ENCODE measurements around the gene TCHHL1. TPM values are rescaled to one million over a fixed set of nuclear protein-coding genes. Genes with fewer than 3 reads are reported as not detected.
A peak's percentile ranks its signal among the peaks of the same experiment; 100 is the strongest.

Gene TCHHL1
- total and polyA plus RNA-seq, 2 of the 13 experiments (the other 11 are each of a cell fraction or from before 2014, with no cell fraction given) = not detected

DNA sequence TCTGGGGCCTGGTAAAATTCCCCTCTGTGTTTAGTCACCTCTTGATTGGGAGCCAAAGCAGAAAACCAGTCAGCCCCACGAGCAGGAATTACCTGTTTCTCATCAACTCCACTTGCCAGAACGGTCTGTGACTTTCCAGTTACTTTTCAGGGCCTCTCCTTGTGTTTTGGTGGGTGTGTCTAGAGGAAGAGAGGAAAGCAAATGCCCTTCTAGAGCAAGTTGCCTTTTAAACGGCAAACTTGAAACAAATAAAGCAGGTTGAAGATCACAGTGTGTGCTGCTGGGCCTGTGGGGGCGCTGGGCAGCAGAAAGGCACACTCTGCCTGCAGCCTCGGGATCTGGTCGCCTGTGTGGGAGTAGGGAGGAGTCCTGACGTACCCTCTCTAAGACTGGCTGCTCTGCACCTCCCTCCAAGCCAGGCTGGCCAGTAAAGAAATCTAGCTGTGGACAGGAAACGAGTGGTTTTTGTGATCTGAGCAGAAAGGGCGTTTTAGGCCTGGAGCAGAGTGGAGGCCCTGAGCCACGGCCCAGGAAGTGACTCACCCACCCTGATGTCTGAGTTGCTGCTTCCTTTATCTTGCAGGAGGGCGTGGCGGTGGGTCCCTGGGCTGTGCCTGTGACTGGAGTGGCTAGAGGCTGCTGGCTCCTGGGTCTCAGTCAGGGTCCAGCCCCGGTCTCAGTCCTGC lies 41.0 kb downstream of the TCHHL1 start (continued):
- TF ChIP-seq DMTF1 (CRISPR knock-in tag; IDR thresholded peaks at IDR 0.05) = no peak
- no peak for TF ChIP-seq ZNF572 (CRISPR knock-in tag; IDR thresholded peaks at IDR 0.05)
- TF ChIP-seq ZNF567 (CRISPR knock-in tag; IDR thresholded peaks at IDR 0.05; ENCODE audit: borderline replicate concordance) = no peak
- TF ChIP-seq BCL6 (CRISPR knock-in tag; IDR thresholded peaks at IDR 0.05) = no peak
- TF ChIP-seq SP4 (CRISPR knock-in tag; IDR thresholded peaks at IDR 0.05) = 0 out of 2 replicates have a peak, but pooled peaks have one; percentile 22
- TF ChIP-seq TEF (CRISPR knock-in tag; IDR thresholded peaks at IDR 0.05) = no peak
- no peak for TF ChIP-seq RCOR2 (CRISPR knock-in tag; IDR thresholded peaks at IDR 0.05)
- no peak for TF ChIP-seq FOXP1 (IDR thresholded peaks at IDR 0.05)
- TF ChIP-seq FOXP1 (CRISPR knock-in tag; IDR thresholded peaks at IDR 0.05) = no peak
- no peak for TF ChIP-seq TBL1XR1 (IDR thresholded peaks at IDR 0.05; ENCODE audit: borderline replicate concordance, low read length, partially characterized antibody)
- peak; percentile 61; the same call in 1 of the 2 replicates for TF ChIP-seq ZSCAN5A (CRISPR knock-in tag; IDR thresholded peaks at IDR 0.05; ENCODE audit: borderline replicate concordance)
- no peak; the same call in none of the 2 replicates for TF ChIP-seq SAP130 (CRISPR knock-in tag; IDR thresholded peaks at IDR 0.05; ENCODE audit: low read depth)
- TF ChIP-seq ZNF703 (CRISPR knock-in tag; IDR thresholded peaks at IDR 0.05; ENCODE audit: borderline replicate concordance) = no peak
- TF ChIP-seq ZNF678 (CRISPR knock-in tag; IDR thresholded peaks at IDR 0.05) = no peak
- no peak for TF ChIP-seq HMG20B (CRISPR knock-in tag; conservative IDR thresholded peaks at IDR 0.05)
- TF ChIP-seq NAIF1 (CRISPR knock-in tag; IDR thresholded peaks at IDR 0.05; ENCODE audit: borderline replicate concordance) = no peak
- no peak for TF ChIP-seq ZFP36L1 (CRISPR knock-in tag; IDR thresholded peaks at IDR 0.05)
- TF ChIP-seq DNMT3B (CRISPR knock-in tag; conservative IDR thresholded peaks at IDR 0.05) = no peak
- TF ChIP-seq ZNF468 (CRISPR knock-in tag; IDR thresholded peaks at IDR 0.05) = no peak
- TF ChIP-seq ZBTB20 (CRISPR knock-in tag; IDR thresholded peaks at IDR 0.05; ENCODE audit: borderline replicate concordance, low read depth) = no peak
- TF ChIP-seq, protein P1, sequence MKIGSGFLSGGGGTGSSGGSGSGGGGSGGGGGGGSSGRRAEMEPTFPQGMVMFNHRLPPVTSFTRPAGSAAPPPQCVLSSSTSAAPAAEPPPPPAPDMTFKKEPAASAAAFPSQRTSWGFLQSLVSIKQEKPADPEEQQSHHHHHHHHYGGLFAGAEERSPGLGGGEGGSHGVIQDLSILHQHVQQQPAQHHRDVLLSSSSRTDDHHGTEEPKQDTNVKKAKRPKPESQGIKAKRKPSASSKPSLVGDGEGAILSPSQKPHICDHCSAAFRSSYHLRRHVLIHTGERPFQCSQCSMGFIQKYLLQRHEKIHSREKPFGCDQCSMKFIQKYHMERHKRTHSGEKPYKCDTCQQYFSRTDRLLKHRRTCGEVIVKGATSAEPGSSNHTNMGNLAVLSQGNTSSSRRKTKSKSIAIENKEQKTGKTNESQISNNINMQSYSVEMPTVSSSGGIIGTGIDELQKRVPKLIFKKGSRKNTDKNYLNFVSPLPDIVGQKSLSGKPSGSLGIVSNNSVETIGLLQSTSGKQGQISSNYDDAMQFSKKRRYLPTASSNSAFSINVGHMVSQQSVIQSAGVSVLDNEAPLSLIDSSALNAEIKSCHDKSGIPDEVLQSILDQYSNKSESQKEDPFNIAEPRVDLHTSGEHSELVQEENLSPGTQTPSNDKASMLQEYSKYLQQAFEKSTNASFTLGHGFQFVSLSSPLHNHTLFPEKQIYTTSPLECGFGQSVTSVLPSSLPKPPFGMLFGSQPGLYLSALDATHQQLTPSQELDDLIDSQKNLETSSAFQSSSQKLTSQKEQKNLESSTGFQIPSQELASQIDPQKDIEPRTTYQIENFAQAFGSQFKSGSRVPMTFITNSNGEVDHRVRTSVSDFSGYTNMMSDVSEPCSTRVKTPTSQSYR (CRISPR knock-in tag; IDR thresholded peaks at IDR 0.05; ENCODE audit: borderline replicate concordance) = no peak; the same call in 1 of the 2 replicates
- no peak for TF ChIP-seq KLF13 (CRISPR knock-in tag; IDR thresholded peaks at IDR 0.05)
- no peak for TF ChIP-seq THYN1 (CRISPR knock-in tag; IDR thresholded peaks at IDR 0.05; ENCODE audit: borderline replicate concordance, low read depth)
- TF ChIP-seq ESRRA (CRISPR knock-in tag; IDR thresholded peaks at IDR 0.05; ENCODE audit: low read depth) = no peak
- no peak for TF ChIP-seq PHF5A (CRISPR knock-in tag; IDR thresholded peaks at IDR 0.05; ENCODE audit: low read depth, unreplicated experiment)

All from HepG2 (cell line).